Caki2 (cell line): ENCODE measurements around the gene PTK7. TPM values are rescaled to one million over a fixed set of nuclear protein-coding genes. Genes with fewer than 3 reads are reported as not detected.
"Not testable (repeated sequence)": the region's sequence is repeated elsewhere in the genome, so short reads cannot be mapped to it uniquely, and the experiment has no call there.

Experiments used
- DNase-seq: peaks from one replicate; pipeline ENCODE4 v3.0.0-alpha.2; 2015; ENCODE audit warnings: low read depth
- in situ Hi-C: cut with HindIII; loops from 2 replicates; pipeline ENCODE4 v1.10.0; 2016; ENCODE audit warnings: low sequenced_read_pairs, low pct_unique_long_range_greater_than_20kb, mixed read lengths
- total RNA-seq: library from RNA; depleted of rRNA; stranded (reverse); fragments of >200 nt; shearing (Covaris generic); gene quantifications from 2 replicates; pipeline ENCODE4 v1.2.3, GENCODE V29; 2014; ENCODE audit warnings: low replicate concordance

The PTK7 gene
- total RNA-seq, 1 experiment from 2014 or later, result 69.5 TPM

DNA sequence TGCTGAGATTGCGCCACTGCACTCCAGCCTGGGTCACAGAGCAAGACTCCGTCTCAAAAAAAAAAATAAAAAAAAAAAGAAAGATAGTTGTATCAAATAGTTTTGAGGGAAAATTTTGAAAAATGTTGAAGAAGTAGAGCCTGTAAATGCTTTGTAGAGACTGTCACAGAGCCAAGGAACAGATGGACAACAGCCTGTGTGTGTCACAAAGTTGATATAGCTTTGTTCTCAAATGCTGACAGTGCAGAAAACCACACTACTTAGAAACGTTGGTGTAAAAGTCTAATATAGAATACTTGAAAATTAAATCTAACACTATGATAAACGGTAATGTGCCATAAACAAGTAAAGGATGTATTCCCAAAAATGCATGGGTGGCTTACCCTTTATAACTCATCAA lies 25.4 kb downstream of the PTK7 start:
- no peak for DNase-seq
- in situ Hi-C loops, result no loop called here

DNA sequence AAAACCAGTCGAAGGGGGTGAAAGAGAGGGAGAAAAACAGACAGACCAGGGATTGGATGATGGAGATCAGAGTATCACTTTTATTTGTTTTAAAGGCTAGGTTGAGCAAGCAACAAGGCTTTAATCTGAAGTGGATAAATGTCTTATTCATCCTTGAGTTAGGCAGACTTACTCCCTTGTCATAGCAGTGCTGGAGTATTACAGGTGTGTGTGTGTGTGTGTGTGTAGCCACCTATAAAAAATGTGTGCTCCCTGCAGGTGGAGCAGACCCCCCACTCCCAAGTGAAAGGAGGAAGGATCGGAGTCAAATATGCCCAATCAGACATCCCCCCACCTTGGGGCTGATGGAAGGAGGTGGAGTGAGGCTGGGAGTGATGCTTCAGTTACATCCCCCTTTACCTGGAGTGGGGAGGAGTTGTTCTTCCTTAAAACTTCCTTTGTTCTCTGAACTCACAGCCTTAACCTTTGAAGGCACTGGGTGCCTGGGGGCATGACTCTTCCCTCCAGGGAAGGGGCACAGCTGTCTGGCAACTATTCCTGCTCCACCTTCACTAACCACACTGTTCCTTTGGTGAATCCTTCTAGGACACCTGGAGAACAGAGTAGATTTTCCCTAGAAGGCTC lies 27.3 kb downstream of the PTK7 start:
- in situ Hi-C loops, result no loop called here

DNA sequence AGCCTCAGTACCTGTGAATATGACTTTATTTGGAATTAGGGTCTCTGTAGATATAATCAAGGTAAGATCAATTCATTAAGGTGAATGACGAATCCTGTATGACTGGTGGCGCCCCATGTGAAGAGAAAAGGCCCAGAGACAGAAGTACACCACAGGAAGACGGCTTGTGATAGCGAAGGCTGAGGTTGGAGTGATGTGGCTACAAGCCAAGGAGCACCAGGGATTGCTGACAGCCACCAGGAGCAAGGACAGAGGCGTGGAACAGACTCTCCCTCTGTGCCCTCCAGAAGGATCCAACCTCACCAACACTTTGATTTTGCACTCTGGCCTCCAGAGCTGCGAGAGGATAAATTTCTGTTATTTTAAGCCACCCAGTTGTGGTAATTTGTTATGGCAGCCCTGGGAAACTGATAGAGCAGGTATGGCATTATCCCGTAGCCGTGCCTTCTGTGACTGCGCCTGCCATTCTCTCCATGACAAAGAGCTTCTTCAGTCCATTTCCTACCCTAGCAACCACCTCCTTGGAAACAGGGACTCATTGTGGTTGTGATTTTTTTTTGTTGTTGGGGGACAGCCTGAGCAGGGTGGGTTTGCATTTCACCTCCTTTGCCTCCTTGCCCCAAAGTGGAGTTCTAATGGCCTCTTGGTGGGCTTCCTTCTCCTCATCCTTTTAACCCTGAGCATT lies 29.6 kb downstream of the PTK7 start:
- DNase-seq, result no peak
- in situ Hi-C loops, result no loop called here

More for the DNA sequence above, 27.3 kb downstream of the PTK7 start:
- DNase-seq, result no peak

DNA sequence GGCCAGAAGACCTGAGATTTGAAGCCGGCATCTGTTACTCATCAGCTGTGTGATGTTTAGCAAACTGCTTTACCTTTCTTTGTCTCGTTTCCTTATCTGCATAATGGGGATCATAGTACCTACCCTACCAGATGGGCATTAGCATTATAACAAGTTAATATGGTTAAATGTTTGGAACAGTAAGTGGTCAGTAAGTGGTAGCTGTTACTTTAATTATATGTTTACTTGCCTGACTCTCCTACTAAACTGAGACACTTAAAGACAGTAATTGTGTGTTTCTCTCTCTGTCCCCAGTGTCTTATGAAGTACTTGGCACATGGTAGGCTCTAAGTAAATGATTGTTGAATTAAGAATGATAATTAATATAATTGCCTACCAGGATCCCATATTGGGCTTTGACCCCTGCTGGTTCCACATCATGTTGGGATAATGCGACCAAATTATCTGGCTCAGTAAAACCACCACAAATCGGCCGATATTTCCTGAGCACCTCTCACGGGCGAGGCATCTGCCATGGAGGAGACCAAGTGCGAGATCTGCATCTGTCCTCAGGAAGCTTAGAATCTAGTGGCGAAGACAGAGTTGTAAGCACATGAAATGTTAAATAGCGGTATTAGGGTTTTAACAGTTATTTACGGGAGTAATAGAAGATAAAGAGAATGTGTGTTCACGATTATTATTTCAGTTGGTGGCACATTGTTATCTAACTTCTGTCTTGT lies 31.4 kb downstream of the PTK7 start:
- in situ Hi-C loops, result no loop called here
- DNase-seq, result no peak

DNA sequence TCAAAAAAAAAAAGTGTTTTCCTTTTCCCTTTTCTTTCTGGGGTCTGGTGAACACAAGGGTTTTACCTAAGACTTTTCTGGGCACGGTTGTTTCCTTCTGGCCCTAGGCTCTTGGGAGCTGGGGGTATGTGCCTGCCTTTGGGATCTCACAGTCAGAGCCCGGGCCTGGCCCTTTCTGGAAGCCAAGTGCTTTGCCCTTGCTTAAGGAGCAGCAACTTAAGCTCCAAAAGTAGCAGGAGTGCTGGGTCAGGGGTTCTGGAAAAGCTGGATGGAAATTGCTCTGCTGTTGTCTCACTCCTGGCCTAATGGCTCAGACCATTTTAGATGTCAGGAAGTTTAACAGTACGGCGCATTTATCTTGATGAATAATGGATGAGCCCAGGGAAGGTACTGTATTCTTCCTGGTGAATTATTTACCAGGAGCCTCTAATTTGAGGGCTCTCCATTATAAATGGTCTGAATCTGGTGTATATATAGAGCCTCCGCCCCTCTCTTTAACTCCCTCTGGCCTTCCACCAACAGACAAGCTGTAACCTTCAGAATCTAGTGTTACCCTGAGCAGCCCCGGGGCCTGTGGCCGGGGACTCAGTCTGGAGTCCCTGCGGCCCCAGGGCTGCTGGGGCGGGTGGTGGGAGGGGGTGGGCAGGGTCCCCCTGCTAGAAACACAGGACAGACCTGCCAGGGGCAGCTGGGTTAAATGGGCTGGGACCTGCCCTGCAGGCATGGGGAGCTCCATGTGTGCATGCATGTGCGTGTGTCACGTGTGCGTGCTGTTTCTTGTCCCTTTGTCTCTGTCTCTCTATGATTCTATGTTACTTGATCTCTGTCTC lies 37.5 kb downstream of the PTK7 start:
- in situ Hi-C loops, result no loop called here
- peak; percentile 58 for DNase-seq

DNA sequence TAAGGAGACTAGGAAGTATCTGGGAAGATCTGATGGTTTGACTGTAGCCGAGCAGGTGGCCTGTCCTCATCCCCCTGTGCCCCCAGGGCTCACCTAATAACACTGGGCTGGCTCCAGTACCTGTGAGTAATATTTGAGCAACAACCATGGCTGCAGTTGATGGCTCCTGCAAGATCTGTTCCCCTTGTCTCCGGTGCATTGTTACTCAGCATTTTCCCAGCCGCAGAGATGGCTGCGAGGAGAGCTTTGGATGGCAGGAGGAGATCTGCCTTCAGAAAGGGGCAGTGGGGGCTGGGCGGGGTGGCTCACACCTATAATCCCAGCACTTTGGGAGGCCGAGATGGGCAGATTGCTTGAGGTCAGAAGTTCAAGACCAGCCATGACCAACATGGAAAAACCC lies 39.3 kb downstream of the PTK7 start:
- no peak for DNase-seq
- in situ Hi-C loops, result no loop called here

DNA sequence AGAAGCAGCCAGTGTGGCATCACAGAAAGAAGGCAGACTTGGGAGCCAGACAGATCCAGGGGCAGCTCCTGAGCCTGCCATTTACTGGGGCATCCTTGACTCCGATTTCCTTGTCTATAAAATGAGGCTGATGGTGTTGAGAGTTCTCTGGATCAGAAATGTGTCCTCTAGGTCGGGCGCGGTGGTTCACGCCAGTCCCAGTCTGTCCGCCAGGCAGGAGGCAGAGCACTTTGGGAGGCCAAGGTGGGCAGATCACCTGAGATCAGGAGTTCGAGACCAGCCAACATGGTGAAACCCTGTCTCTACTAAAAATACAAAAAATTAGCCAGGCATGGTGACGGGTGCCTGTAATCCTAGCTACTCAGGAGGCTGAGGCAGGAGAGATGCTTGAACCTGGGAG lies 41.4 kb downstream of the PTK7 start:
- DNase-seq, in situ Hi-C loops: not testable (repeated sequence)

DNA sequence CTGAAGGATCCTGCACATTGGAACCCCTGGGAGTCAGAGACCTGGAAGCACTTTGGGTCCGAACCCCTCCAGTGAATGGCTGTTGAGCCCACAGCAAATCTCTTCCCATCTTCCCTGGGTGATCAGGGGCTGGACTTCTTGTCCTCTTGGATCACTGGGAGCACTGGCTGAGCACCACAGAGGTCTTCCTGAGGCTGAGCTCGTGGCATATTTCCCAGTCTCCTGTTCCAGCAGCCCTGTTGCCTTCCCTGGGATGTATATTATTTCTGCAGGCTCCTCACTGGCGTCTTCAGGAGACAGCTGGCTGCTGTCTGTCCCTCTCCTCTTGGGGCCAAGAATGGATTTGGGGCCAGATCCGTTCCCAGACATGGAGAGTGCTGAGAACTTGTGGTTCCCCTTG lies 43.4 kb downstream of the PTK7 start:
- in situ Hi-C loops, result no loop called here

DNA sequence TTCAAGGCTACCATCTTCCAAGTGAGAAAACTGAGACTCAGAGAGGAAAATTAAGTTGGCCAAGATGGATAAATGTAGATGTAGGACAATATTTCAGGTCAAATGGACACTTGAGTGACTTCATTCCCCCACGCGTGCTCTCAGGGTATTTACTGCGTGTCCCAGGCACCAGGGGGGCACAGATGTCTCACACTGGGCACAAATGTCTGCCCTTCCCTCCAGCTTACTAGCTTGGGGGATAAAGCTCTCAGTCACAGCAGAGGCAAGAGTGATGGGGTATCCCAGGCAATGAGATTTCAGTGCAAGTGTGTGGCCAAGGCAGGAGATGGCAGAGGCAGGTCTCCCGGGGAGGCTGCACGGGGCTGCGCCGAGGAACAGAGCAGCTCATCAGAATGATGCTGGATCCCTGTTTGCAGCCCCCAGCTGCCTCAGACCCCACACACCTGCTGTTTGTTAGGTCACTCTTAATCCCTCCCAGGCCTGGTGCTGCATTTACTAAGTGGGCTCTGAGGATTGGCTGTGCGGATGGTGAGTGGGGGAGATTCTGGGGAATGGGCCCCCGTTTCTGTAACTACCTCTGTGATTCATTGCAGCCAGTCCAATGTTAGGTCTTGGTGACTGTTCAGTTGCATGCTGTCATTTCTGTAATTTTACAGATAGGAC lies 44.1 kb downstream of the PTK7 start:
- DNase-seq, result no peak
- in situ Hi-C loops, result no loop called here

More for the DNA sequence above, 43.4 kb downstream of the PTK7 start:
- DNase-seq, result no peak

DNA sequence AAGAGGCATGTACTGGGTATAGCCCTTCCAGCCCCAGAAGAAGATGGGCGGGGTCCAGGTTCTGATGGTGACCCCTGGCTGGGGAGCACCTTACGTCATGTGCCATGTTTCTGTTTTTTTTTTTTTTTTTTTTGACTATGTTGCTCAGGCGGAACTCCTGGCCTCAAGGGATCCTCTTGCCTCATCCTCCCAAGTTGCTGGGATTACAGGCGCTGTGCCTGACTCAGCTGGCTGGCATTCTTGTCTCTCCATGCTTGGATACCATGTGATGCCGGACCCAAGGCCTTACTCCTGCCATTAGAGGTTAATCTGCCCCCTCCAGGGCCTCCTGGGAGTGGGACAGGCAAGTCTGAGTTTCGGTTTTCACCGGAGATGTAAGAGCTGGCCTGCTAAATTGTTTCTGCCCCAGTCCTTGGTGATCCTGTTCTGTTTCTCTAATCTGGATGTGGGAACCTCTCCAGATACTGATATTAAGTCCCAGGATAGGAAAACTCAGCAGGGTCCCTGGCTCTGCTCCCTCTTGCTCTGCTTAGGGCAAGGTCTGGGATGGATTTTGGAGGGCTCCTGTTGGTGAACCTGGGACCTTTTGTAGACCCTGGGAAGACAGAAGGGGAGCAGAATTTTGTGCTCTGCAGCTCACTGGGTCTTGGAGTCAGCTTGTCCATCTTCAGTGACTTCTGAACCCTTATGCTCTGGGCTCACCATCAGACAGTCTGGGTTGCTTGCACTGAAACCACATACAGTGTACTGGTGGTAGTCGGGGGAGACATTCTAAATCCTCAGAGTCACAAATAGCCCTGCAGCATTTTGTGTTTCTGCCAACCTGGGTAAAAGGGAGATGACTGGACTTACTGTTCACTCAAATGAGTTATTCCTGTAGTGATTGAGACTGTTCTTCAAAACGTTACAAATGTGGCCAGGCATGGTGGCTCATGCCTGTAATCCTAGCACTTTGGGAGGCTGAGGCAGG lies 45.1 kb downstream of the PTK7 start:
- peak; percentile 77 for DNase-seq
- in situ Hi-C loops, result no loop called here

DNA sequence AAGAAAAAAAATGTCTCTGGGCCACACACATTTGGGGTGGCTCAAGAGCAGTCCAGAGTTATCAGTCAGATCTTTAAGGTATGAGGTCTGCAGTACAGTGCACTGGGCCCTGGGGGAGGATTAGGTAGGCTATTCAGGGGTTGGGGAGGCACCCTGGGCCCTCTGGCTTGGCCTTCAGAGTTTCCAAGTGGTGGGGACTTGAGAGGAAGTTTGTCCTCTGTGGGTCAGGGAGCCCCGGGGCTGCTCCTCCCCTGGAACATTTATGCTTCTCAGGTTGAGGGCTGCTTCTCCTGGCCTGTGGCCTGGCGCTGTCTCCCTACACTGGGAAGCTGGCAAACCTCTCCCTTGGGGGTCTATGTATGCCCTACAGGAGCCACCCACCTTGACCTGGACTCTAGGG lies 46.0 kb downstream of the PTK7 start:
- in situ Hi-C loops, result no loop called here
- no peak for DNase-seq

DNA sequence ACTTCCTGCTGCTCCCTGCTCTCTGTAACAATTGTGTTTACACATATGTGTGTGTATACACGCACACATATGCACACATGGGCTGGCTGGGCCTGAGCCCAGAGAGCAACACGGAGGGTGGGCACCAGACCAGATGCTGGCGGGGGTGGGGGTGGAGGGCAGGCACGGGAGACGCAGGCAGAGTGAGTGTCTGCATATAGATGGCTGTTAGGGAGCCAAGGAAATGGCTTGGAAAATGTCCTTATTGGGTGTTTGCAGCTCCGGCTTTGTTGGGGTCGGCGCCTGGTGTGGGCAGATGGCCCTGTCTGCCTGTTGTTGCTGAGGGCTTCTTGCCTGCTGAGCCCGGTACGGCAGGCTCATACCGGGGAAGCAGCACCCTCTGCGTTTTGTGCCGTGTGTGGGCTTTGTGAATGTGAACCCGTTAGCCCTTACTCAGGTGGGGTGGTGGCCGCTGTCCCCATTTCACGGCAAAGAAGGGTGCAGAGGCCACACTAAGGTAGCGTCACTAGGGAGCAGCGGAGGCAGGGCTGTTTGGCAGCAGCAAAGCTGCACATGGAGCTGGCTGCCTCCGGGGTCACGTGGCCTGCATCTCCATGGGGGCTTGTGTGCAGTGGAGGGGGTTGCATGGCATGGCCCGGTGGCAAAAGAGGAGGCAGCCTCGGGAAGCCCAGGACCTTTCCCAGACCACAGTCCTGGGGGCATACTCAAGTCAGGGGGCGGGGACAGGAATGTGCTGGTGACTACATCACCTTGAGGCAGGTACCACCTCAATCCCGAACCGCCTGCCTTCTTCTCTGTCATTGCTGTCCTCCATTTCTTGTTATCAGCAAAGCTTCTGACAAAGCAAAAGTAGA lies 47.6 kb downstream of the PTK7 start:
- in situ Hi-C loops, result no loop called here
- DNase-seq, result no peak

DNA sequence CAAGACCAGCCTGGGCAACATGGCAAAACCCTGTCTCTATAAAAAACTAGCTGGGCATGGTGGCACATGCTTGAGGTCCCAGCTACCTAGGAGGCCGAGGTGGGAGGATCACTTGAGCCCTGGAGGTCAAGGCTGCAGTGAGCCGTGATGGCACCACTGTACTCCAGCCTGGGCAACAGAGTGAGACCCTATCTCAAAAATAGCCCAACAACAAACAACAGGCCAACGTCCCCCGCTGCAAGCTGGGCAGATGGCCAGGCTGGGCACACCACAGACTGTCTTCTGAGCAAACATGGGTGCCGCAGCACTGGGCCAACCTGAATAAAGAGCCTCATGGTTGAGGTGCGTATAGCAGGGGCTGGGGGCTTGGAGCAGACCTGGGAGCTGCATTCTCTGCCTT lies 48.4 kb downstream of the PTK7 start:
- no peak for DNase-seq
- in situ Hi-C loops, result no loop called here

DNA sequence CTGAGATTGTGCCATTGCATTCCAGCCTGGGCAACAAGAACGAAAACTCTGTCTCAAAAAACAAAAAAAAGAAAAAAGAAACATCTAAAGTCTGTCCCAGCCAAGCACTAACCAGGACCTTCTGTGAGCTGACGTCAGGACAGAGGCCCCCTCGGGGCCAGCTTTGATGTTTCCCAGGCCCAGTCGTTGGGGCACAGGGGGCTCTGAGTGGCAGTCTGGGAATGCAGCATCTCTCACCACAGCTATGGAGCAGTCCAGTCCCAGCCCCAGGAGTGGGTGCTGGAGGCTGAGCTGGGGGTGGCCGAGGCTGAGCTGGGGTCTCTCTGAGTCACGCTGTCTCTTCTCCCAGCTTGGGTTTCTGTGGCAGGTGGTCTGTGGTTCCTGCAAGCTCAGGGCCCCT lies 49.0 kb downstream of the PTK7 start:
- in situ Hi-C loops, result no loop called here
- no peak for DNase-seq

DNA sequence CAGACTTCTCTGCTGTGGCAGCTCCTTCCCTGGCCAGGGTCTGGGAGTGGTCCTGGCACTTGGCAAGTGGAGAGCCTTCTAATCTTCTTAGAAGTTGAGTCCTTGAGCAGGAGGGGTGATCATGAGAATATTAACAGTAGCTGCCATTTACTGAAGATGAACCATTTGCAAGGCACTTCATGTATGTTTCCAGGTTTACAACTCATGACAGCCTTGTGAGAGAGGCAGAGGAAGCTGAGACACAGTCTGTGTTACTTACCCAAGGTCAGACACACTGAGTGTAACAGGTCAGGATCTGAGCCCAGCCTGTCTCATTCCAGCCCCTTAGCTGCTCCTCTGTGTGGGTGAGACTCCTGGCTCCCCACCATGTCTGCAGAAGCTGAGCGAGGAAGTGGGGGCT lies 49.4 kb downstream of the PTK7 start:
- DNase-seq, result no peak
- in situ Hi-C loops, result no loop called here

DNA sequence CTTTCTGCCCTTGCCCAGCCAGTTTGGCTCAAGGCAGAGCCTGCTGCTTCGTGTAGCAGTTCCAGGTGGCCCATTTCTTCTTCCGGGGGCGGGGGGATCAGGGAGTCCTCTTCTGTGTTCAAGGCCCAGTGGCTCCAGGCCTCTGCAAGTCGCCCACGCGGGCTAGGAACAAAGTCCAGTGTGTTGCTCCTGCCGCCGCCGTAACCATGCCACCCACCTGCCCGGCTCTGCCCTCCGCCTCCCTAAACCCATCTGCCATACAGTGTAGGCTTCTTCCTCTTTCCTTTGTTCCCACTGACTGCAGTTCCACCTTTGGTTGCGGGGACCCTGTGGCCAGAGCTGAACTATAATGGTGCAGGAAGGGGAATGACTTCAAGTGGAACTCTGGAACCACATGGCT lies 51.1 kb downstream of the PTK7 start:
- no peak for DNase-seq
- in situ Hi-C loops, result no loop called here
